Thoracic aorta (tissue), 2 donors: Measurements from ENCODE around the gene FYB1. TPM values are rescaled to one million over a fixed set of nuclear protein-coding genes. Genes with fewer than 3 reads are reported as not detected.
"Not testable (repeated sequence)": the region's sequence is repeated elsewhere in the genome, so short reads cannot be mapped to it uniquely, and the experiment has no call there.

Source experiments
- ATAC-seq: fragments of 150-250 bp; one replicate; pipeline ENCODE4 v1.8.0; 2017; ENCODE audit warnings: low read depth; ENCODE audit not compliant: insufficient number of reproducible peaks, low FRiP score
- DNase-seq: peaks from one replicate; pipeline ENCODE4 v3.0.0-alpha.2; 2020; ENCODE audit warnings: low spot score
- H3K27ac ChIP-seq, 2 donors: fragments of 200-600 bp; sonication (generic); 1 replicate in 1 of 2; 2 replicates in 1 of 2; pipeline ENCODE4 v1.5.1; 2016; ENCODE audit warnings: mild to moderate bottlenecking in 2 of 2, moderate library complexity in 2 of 2
- H3K27me3 ChIP-seq: fragments of 200-600 bp; sonication (generic); replicated peaks from 2 replicates; pipeline ENCODE4 v1.6.0; 2016; ENCODE audit warnings: mild to moderate bottlenecking; ENCODE audit not compliant: insufficient read depth
- H3K36me3 ChIP-seq: fragments of 200-600 bp; sonication (generic); one replicate; pipeline ENCODE4 v1.5.1; 2016
- H3K4me1 ChIP-seq, 2 donors: fragments of 200-600 bp; sonication (generic); 1 replicate in 1 of 2; 2 replicates in 1 of 2; pipeline versions ENCODE4 v1.5.1 to v1.6.0; 2016; ENCODE audit warnings: low read depth in 2 of 2, mild to moderate bottlenecking in 1 of 2; ENCODE audit not compliant: control insufficient read depth in 1 of 2
- H3K4me3 ChIP-seq: fragments of 200-600 bp; sonication (generic); 2 replicates; pipeline ENCODE4 v1.5.1; 2016; ENCODE audit warnings: mild to moderate bottlenecking
- H3K9me3 ChIP-seq: fragments of 200-600 bp; sonication (generic); 2 replicates; pipeline ENCODE4 v1.5.1; 2016
- CTCF ChIP-seq: fragments of 200-600 bp; sonication (generic); IDR thresholded peaks from one replicate; pipeline ENCODE4 v1.5.1; 2019; ENCODE audit warnings: antibody characterized with exemption
- total RNA-seq, 2 donors: library from RNA; depleted of rRNA; stranded (reverse); fragments of >200 nt; gene quantifications; one replicate each; pipeline versions ENCODE4 v1.1.0 to v1.2.3, GENCODE V29; 2016

Gene FYB1
- total RNA-seq, 2 donors from 2014 or later: 12.9 to 29.8 TPM

DNA sequence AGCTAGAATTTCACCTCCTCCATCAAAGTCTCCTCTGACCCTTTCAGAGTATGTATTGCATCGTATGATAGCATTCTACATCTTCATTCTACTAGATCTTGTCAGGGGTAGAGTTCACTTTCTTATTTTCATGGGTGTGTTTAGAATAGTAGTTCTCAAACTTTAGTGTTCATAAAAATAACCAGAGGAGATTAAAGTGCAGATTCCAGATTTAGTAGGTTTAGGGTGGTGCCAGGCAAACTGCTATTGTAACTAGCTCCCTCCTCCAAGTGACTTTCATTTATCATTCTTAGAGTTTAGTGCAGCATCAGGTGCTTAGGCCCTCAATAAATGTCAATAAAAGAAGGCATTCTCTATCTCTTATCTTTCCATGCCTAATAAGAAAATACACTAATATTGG is 7.2 kb upstream of the FYB1 start:
- no peak overlapping the region for H3K27ac ChIP-seq
- no peak for ATAC-seq
- no peak for TF ChIP-seq CTCF

DNA sequence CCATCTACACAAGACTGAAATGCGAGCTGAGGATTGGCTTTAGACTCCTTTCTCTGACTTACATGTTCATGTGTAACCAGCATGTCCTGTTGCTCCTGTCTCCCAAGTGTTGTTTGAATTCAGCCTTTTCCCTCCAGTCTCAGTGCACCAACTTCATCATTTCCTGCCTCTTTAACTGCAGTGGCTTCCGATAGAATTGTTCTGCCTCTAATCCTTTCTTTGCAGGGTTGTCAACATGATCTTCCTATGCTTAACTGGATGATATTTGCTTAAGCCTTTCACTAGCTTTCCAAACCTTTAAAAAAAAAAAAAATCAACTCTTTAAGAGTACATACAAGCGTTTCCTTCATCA is 6.7 kb upstream of the FYB1 start:
- no peaks in the 10 kb centered on the region for H3K27me3 ChIP-seq
- H3K27ac ChIP-seq: no peak overlapping the region
- DNase-seq: no peak
- no peak for TF ChIP-seq CTCF
- H3K36me3 ChIP-seq: no peaks in the 10 kb centered on the region
- no peaks in the 10 kb centered on the region for H3K4me1 ChIP-seq
- no peak for ATAC-seq
- H3K9me3 ChIP-seq: no peaks in the 10 kb centered on the region
- no peak overlapping the region for H3K4me3 ChIP-seq

More for the DNA sequence above, 7.2 kb upstream of the FYB1 start:
- Histone ChIP-seq H3K36me3 (no peaks in the 10 kb centered on the region), H3K4me1 (no peaks in the 10 kb centered on the region), H3K9me3 (no peaks in the 10 kb centered on the region), H3K4me3 (no peak overlapping the region), H3K27me3 (no peaks in the 10 kb centered on the region)
- no peak for DNase-seq

DNA sequence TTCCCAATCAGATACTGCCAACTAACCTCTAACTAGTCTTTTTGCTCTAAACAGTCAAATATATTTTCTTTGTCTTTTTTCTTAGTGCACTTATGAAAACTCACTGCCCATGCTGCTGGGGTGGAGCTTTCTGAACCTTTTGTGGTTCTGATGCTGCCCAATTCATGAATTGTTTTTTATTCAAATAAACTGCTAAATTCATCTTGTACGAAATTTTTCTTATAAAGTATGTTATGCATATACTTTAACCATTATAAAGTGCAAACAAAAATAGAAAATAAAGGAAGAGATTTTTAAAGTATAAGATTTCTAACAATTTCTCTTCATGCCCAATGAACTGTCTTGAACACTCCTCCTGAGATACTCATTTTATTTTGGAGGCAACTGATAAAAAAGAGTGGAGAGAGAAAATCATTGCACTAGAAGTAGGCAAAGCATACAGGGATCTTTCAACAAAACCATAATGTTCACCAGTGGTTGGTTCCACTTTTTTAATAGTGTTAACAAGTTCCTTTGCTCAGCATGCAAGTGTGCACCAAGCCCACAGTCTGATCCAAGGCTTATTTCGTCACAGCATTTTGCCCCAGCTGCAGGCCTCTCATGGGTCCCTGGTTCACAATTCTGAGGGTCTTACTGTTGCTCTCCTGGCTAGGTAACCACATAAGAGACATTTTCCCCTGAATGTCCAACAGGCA is 6.2 kb upstream of the FYB1 start:
- TF ChIP-seq CTCF: no peak
- H3K9me3 ChIP-seq: no peaks in the 10 kb centered on the region
- H3K27ac ChIP-seq: no peak overlapping the region
- H3K36me3 ChIP-seq: no peaks in the 10 kb centered on the region
- ATAC-seq: no peak
- H3K4me3 ChIP-seq: no peak overlapping the region
- no peaks in the 10 kb centered on the region for H3K4me1 ChIP-seq
- no peaks in the 10 kb centered on the region for H3K27me3 ChIP-seq
- DNase-seq: no peak

DNA sequence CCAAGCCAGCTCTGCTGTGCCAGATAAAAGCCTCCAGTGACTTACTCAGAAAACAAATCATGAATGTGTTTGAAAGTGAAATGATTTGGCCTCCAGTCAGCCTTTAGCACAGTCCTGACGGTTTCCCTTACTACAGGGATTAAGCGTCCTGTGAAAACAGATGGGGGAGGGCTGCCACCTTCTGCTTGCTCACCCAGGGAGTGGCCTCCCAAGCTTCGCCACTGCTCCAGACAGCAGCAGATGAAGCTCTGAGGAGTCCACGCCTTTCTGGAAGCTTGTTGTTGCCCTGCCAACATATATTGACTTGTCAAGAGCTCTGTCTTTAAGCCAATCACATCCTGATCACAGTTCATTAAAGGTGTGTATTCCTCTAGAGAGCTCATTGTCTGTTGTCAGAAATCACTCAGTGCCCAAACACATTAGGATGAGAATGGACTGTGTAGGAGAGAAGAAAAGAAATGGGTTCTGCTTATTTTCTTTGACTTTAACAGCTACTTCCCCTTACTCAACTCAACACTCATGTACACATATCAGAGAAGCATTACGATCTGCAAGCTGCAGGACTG is 4.9 kb upstream of the FYB1 start:
- Histone ChIP-seq H3K4me3 (no peak overlapping the region), H3K9me3 (no peaks in the 10 kb centered on the region), H3K27ac (no peak overlapping the region), H3K4me1 (peaks cover 0 to 2% of the 10 kb centered on the region in 2 donors), H3K36me3 (no peaks in the 10 kb centered on the region), H3K27me3 (no peaks in the 10 kb centered on the region)
- DNase-seq (no peak), ATAC-seq (peak; percentile 35)
- TF ChIP-seq CTCF: no peak

DNA sequence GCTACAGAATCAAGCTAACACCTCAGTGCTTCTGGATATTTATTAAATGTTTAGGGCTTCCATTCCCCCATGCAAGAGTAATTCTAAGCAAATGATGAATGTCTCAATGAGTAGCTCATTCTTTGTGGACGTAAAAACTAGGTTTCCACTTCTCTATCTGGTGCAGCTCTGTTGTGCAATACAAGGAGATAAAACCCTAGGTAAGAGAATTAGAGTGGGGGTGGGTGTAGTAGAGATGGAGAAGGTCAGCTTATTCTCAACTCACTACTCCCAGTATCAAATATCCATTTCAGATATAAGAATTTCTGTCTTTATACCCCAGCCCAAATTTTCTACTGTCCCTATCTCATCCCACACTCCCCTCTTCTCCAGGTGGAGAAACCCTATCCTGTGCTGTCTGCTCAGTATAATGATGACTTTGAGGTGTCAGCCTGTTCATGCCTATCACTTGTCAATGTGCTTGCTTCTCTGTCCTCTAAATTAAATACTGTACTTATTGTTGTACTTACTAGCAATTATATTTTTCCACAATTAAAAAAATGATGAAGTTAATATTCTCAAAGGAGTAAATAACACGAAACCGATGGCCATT is 4.3 kb upstream of the FYB1 start:
- Histone ChIP-seq H3K4me1 (peaks cover 0 to 5% of the 10 kb centered on the region in 2 donors), H3K36me3 (no peaks in the 10 kb centered on the region), H3K27ac (no peak overlapping the region), H3K27me3 (no peaks in the 10 kb centered on the region), H3K9me3 (no peaks in the 10 kb centered on the region), H3K4me3 (no peak overlapping the region)
- DNase-seq (no peak), ATAC-seq (no peak)
- TF ChIP-seq CTCF: no peak

- not testable (repeated sequence) for H3K9me3 ChIP-seq, H3K27me3 ChIP-seq, H3K4me1 ChIP-seq, H3K27ac ChIP-seq, DNase-seq, H3K36me3 ChIP-seq, ATAC-seq, H3K4me3 ChIP-seq
Measured at GRCh38 chr5:39221671-39222070, 2.3 kb upstream of the FYB1 start.
